ENCODE data around the gene ADSS2.
A peak's percentile ranks its signal among the peaks of the same experiment; 100 is the strongest.

ADSS2 gene

GRCh38 chr1:244371242-244372141 lies 80.2 kb downstream of the ADSS2 start:
- DNase-seq (ENCODE audit: low spot score) = no peak
- no peak for TF ChIP-seq CTCF (IDR thresholded peaks at IDR 0.05; ENCODE audit: poor library complexity, severe bottlenecking)
- peak; percentile 97 for ATAC-seq (ENCODE audit: low read depth)
- H3K4me3 ChIP-seq (ENCODE audit: severe bottlenecking) = no peak overlapping the region
- H3K4me1 ChIP-seq (ENCODE audit: insufficient read depth, poor library complexity, severe bottlenecking) = peaks cover 11% of the 10 kb centered on the region
- no peaks in the 10 kb centered on the region for H3K36me3 ChIP-seq (ENCODE audit: low read depth)
- no peaks in the 10 kb centered on the region for H3K27me3 ChIP-seq (ENCODE audit: insufficient read depth, poor library complexity, severe bottlenecking)
- H3K27ac ChIP-seq (ENCODE audit: poor library complexity, severe bottlenecking) = peak overlapping the region; percentile 11
- no peaks in the 10 kb centered on the region for H3K9me3 ChIP-seq (ENCODE audit: severe bottlenecking)

- Histone ChIP-seq H3K4me3 (ENCODE audit: severe bottlenecking) (no peak overlapping the region), H3K36me3 (ENCODE audit: low read depth) (no peaks in the 10 kb centered on the region), H3K4me1 (ENCODE audit: insufficient read depth, poor library complexity, severe bottlenecking) (peaks cover 11% of the 10 kb centered on the region), H3K27me3 (ENCODE audit: insufficient read depth, poor library complexity, severe bottlenecking) (no peaks in the 10 kb centered on the region), H3K27ac (ENCODE audit: poor library complexity, severe bottlenecking) (no peak overlapping the region), H3K9me3 (ENCODE audit: severe bottlenecking) (no peaks in the 10 kb centered on the region)
- TF ChIP-seq CTCF (IDR thresholded peaks at IDR 0.05; ENCODE audit: poor library complexity, severe bottlenecking) = no peak
- no peak for DNase-seq (ENCODE audit: low spot score)
- no peak for ATAC-seq (ENCODE audit: low read depth)
Observed at GRCh38 chr1:244370060-244370637, 81.6 kb downstream of the ADSS2 start.

GRCh38 chr1:244369256-244370057 lies 82.3 kb downstream of the ADSS2 start:
- Histone ChIP-seq H3K4me3 (ENCODE audit: severe bottlenecking) (no peak overlapping the region), H3K4me1 (ENCODE audit: insufficient read depth, poor library complexity, severe bottlenecking) (peaks cover 11% of the 10 kb centered on the region), H3K36me3 (ENCODE audit: low read depth) (no peaks in the 10 kb centered on the region), H3K27me3 (ENCODE audit: insufficient read depth, poor library complexity, severe bottlenecking) (no peaks in the 10 kb centered on the region), H3K9me3 (ENCODE audit: severe bottlenecking) (no peaks in the 10 kb centered on the region), H3K27ac (ENCODE audit: poor library complexity, severe bottlenecking) (no peak overlapping the region)
- TF ChIP-seq CTCF (IDR thresholded peaks at IDR 0.05; ENCODE audit: poor library complexity, severe bottlenecking) = no peak
- no peak for DNase-seq (ENCODE audit: low spot score)
- ATAC-seq (ENCODE audit: low read depth) = no peak

GRCh38 chr1:244368279-244368678 lies 83.4 kb downstream of the ADSS2 start:
- H3K4me1 ChIP-seq (ENCODE audit: insufficient read depth, poor library complexity, severe bottlenecking) = peaks cover 11% of the 10 kb centered on the region
- TF ChIP-seq CTCF (IDR thresholded peaks at IDR 0.05; ENCODE audit: poor library complexity, severe bottlenecking) = no peak
- no peak overlapping the region for H3K4me3 ChIP-seq (ENCODE audit: severe bottlenecking)
- ATAC-seq (ENCODE audit: low read depth) (no peak), DNase-seq (ENCODE audit: low spot score) (no peak)
- H3K27ac ChIP-seq (ENCODE audit: poor library complexity, severe bottlenecking) = no peak overlapping the region
- H3K9me3 ChIP-seq (ENCODE audit: severe bottlenecking) = no peaks in the 10 kb centered on the region
- no peaks in the 10 kb centered on the region for H3K27me3 ChIP-seq (ENCODE audit: insufficient read depth, poor library complexity, severe bottlenecking)
- H3K36me3 ChIP-seq (ENCODE audit: low read depth) = no peaks in the 10 kb centered on the region
